Spleen (tissue), 11 donors: ENCODE results near the gene GJA3. TPM values are rescaled to one million over a fixed set of nuclear protein-coding genes. Genes with fewer than 3 reads are reported as not detected.

ENCODE experiments used
- DNase-seq: peaks from one replicate; pipeline ENCODE4 v3.0.0-alpha.2; 2020
- H3K27ac ChIP-seq, 8 donors: fragments of 200-600 bp; sonication (generic) in 7 of 8; 1 replicate in 4 of 8; 2 replicates in 4 of 8; pipeline versions ENCODE4 v1.5.0 to v1.8.0; 2016 to 2021; ENCODE audit warnings: inconsistent platforms in 4 of 8, mild to moderate bottlenecking in 4 of 8, moderate library complexity in 1 of 8
- H3K27me3 ChIP-seq, 7 donors: fragments of 200-600 bp; sonication (generic) in 6 of 7; replicated peaks in 1 of 7; 1 replicate in 4 of 7; 2 replicates in 3 of 7; pipeline versions ENCODE4 v1.5.0 to v1.8.0; 2016 to 2021; ENCODE audit warnings: inconsistent platforms in 3 of 7, mild to moderate bottlenecking in 1 of 7
- H3K36me3 ChIP-seq, 6 donors: fragments of 200-600 bp; sonication (generic) in 5 of 6; 1 replicate in 4 of 6; 2 replicates in 2 of 6; pipeline versions ENCODE4 v1.5.0 to v1.8.0; 2016 to 2021; ENCODE audit warnings: inconsistent platforms in 2 of 6
- H3K4me1 ChIP-seq, 6 donors: fragments of 200-600 bp; sonication (generic) in 5 of 6; 1 replicate in 3 of 6; 2 replicates in 3 of 6; pipeline versions ENCODE4 v1.5.0 to v1.8.0; 2016 to 2021; ENCODE audit warnings: inconsistent platforms in 3 of 6
- H3K4me3 ChIP-seq, 8 donors: fragments of 200-600 bp; sonication (generic) in 7 of 8; 1 replicate in 4 of 8; 2 replicates in 4 of 8; pipeline versions ENCODE4 v1.5.0 to v1.8.0; 2016 to 2021; ENCODE audit warnings: inconsistent platforms in 4 of 8, mild to moderate bottlenecking in 4 of 8, moderate library complexity in 2 of 8
- H3K9me3 ChIP-seq, 8 donors: fragments of 200-600 bp; sonication (generic) in 7 of 8; 1 replicate in 4 of 8; 2 replicates in 4 of 8; pipeline versions ENCODE4 v1.5.0 to v1.8.0; 2016 to 2021; ENCODE audit warnings: inconsistent platforms in 4 of 8
- POLR2A ChIP-seq, 3 donors: fragments of 450-650 bp; IDR thresholded peaks; one replicate each; pipeline ENCODE4 v1.5.1; 2017; ENCODE audit warnings: antibody characterized with exemption in 3 of 3, mild to moderate bottlenecking in 1 of 3
- POLR2AphosphoS5 ChIP-seq, 3 donors: sonication (generic); formaldehyde crosslinking; IDR thresholded peaks; one replicate each; pipeline ENCODE4 v1.5.1; 2017; ENCODE audit warnings: antibody characterized with exemption in 3 of 3
- WGBS, 5 donors: extraction: QIAGEN DNeasy Blood & Tissue Kit in 3 of 5; methylation state at CpG; one replicate each; pipeline versions ENCODE4 v1.1.5 to v1.1.7; 2013 to 2018; 5-methylcytosine and 5-hydroxymethylcytosine counted together
- intact Hi-C: fragments of 100-400 bp; cut with DNase I; formaldehyde crosslinking; loops from one replicate; pipeline ENCODE4 v1.15.0; 2023; ENCODE audit warnings: low total_unique reads
- polyA plus RNA-seq, 3 donors: library from polyadenylated mRNA; stranded (reverse); fragments of 200-250 nt; gene quantifications; one replicate each; pipeline ENCODE4 v1.2.1, GENCODE V29; 2013
- total RNA-seq, 7 donors: library from RNA; depleted of rRNA in 3 of 7; stranded (reverse); fragments of >200 nt in 3 of 7; fragmentation: NEBNext Ultra II Directional in 4 of 7; extraction: Animal tissue kit (Norgen Biotek cat#: 25700) in 4 of 7; gene quantifications; one replicate each; pipeline versions ENCODE4 v1.1.0 to v1.2.1, GENCODE V29; 2016 to 2021
- TF ChIP-seq, protein P1 (sequence below), 11 experiments: fragments of 200-600 bp in 7 of 11; fragments of 450-650 bp in 4 of 11; sonication (generic) in 4 of 11; IDR thresholded peaks in 8 of 11; conservative IDR thresholded peaks in 3 of 11; 1 replicate in 7 of 11; 2 replicates in 4 of 11; pipeline versions ENCODE4 v1.4.0 to v1.8.0; 2016 to 2021; ENCODE audit warnings: antibody characterized with exemption in 11 of 11, inconsistent platforms in 4 of 11, mild to moderate bottlenecking in 1 of 11
- donor health status: healthy with polysubstance abuse.
- donor health status: DM: no; HTN: no; CAD: no; lungs with moderate emphysema.
- donor health status: DM: no; HTN: no; CAD: no.
- donor health status: Bipolar disorder and iron deficiency.
- donor health status: healthy.
- donor health status: DM: no; HTN: no; CAD: no.
- donor health status: DM: yes; HTN: yes; CAD: no.

Gene GJA3
- total and polyA plus RNA-seq, 10 donors: 0.12 to 0.43 (median 0.25) TPM

- peaks cover 0 to 11% (median 4%) of the 10 kb centered on the region in 6 donors for H3K4me1 ChIP-seq
- H3K36me3 ChIP-seq: no peaks in the 10 kb centered on the region
- DNase-seq: no peak
- H3K4me3 ChIP-seq: no peak overlapping the region
- intact Hi-C loops: no loop called here
- H3K27me3 ChIP-seq: peaks cover 3 to 73% (median 39%) of the 10 kb centered on the region in 7 donors
- no peak overlapping the region for H3K27ac ChIP-seq
- no peaks in the 10 kb centered on the region for H3K9me3 ChIP-seq
- WGBS, 5 donors: 74 to 78% (median 74%) methylated on average over 14 of the region's 14 CpGs
- no peak for TF ChIP-seq POLR2A (IDR thresholded peaks at IDR 0.05)
Measured at GRCh38 chr13:20175907-20176652, 15.2 kb upstream of the GJA3 start.

- H3K9me3 ChIP-seq: no peaks in the 10 kb centered on the region
- no peak for TF ChIP-seq POLR2A (IDR thresholded peaks at IDR 0.05)
- TF ChIP-seq POLR2AphosphoS5 (IDR thresholded peaks at IDR 0.05): no peak
- no peak overlapping the region for H3K27ac ChIP-seq
- H3K27me3 ChIP-seq: peaks cover 3 to 74% (median 38%) of the 10 kb centered on the region in 7 donors
- H3K4me1 ChIP-seq: peaks cover 0 to 11% (median 4%) of the 10 kb centered on the region in 6 donors
- H3K4me3 ChIP-seq: peak overlapping the region in 1 of 8 donors; percentile 1
- DNase-seq: no peak
- 83 to 95% (median 90%) methylated on average over 3 of the region's 3 CpGs for WGBS, 5 donors
- intact Hi-C loops: no loop called here
- no peaks in the 10 kb centered on the region for H3K36me3 ChIP-seq
Measured at GRCh38 chr13:20175406-20175794, 14.5 kb upstream of the GJA3 start.

DNA sequence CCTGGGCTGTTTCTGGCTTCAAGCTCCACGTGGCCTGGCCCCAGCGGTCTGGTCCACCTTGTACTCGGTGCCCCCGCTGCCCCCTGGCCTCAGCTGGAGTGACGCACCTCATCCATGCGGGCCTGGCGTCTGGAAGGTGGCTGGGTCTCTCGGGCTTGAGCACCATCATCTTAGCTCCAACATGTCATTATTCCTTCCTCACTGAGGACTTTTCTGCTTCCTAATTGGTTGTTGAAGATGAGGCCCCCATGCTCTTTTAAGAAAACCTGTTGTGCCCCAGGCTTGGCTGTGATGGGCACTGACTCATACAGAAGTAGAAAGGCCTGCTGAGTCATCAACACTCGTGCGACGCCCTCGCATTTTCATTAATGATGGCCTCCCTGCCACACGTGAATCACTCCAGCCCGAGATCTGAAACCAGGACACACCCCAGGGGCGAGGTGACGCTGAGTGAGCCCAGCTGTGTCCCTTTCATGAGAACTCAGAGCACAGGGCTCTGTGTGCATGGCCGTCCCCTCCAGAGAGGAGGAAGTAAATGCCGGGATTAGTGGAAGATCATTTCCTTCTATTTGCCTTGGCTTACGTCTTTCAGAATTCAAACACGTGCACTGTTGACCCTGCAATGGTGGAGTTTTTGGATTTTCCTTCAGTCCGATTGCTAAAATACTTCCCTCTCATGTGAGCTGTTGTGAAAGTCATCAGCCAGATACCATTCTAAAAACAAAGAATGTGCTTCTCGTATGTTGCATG is 14.0 kb upstream of the GJA3 start:
- Histone ChIP-seq H3K9me3 (no peaks in the 10 kb centered on the region), H3K4me3 (peak overlapping the region in 1 of 8 donors; percentile 1), H3K36me3 (no peaks in the 10 kb centered on the region), H3K27me3 (peaks cover 3 to 78% (median 37%) of the 10 kb centered on the region in 7 donors), H3K4me1 (peaks cover 0 to 11% (median 4%) of the 10 kb centered on the region in 6 donors), H3K27ac (no peak overlapping the region)
- no peak for DNase-seq
- TF ChIP-seq, protein P1, sequence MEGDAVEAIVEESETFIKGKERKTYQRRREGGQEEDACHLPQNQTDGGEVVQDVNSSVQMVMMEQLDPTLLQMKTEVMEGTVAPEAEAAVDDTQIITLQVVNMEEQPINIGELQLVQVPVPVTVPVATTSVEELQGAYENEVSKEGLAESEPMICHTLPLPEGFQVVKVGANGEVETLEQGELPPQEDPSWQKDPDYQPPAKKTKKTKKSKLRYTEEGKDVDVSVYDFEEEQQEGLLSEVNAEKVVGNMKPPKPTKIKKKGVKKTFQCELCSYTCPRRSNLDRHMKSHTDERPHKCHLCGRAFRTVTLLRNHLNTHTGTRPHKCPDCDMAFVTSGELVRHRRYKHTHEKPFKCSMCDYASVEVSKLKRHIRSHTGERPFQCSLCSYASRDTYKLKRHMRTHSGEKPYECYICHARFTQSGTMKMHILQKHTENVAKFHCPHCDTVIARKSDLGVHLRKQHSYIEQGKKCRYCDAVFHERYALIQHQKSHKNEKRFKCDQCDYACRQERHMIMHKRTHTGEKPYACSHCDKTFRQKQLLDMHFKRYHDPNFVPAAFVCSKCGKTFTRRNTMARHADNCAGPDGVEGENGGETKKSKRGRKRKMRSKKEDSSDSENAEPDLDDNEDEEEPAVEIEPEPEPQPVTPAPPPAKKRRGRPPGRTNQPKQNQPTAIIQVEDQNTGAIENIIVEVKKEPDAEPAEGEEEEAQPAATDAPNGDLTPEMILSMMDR (IDR thresholded peaks at IDR 0.05 in 8 of 11, conservative IDR thresholded peaks at IDR 0.05 in 3 of 11): no peak
- peak in 1 of 3 donors; percentile 24 for TF ChIP-seq POLR2AphosphoS5 (IDR thresholded peaks at IDR 0.05)
- 38 to 45% (median 41%) methylated on average over 22 of the region's 22 CpGs for WGBS, 5 donors
- intact Hi-C loops: no loop called here

DNA sequence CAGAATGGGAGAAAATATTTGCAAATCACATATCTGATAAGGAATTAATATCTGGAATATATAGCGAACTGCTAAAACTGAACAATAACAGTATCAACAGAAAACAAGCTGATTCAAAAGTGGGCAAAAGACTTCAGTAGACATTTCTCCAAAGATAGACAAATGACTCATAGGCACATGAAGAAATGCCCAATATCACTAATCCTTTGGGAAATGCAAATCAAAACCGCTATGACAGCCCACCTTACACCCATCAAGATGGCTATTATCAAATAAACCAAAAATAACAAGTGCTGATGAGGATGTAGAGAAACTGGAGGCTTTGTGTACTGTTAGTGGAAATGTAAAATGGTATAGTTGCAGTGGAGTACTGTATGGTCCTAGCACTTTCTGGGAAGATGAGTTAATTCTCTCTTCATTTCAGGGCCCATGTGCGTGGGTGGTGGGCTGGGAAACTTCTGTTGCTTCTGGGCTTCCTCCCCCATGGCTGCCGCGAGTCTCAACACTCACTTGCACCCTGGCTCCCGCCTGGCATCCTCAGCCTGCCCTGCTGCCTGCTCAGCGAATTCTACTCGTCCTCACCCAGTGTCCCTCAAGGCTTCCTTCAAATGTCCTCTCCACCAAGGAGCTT is 12.4 kb upstream of the GJA3 start:
- H3K4me1 ChIP-seq: peaks cover 0 to 11% (median 4%) of the 10 kb centered on the region in 6 donors
- TF ChIP-seq POLR2A (IDR thresholded peaks at IDR 0.05) (no peak), POLR2AphosphoS5 (IDR thresholded peaks at IDR 0.05) (no peak)
- TF ChIP-seq, protein P1 (IDR thresholded peaks at IDR 0.05 in 8 of 11, conservative IDR thresholded peaks at IDR 0.05 in 3 of 11): no peak
- H3K9me3 ChIP-seq: no peaks in the 10 kb centered on the region
- intact Hi-C loops: no loop called here
- no peak for DNase-seq
- peaks cover 0 to 71% (median 27%) of the 10 kb centered on the region in 7 donors for H3K27me3 ChIP-seq
- no peak overlapping the region for H3K4me3 ChIP-seq
- H3K36me3 ChIP-seq: no peaks in the 10 kb centered on the region
- WGBS, 5 donors: 75 to 95% (median 77%) methylated on average over 8 of the region's 8 CpGs
- no peak overlapping the region for H3K27ac ChIP-seq
